GM18502 (cell line): ENCODE measurements around the gene EPS8.

ENCODE experiments used
- ATAC-seq: cut with Tn5 transposase; IDR thresholded peaks from one replicate; pipeline ENCODE4 v1.9.1; 2021; ENCODE audit warnings: mild to moderate bottlenecking; ENCODE audit not compliant: unreplicated experiment, poor library complexity

The EPS8 gene

DNA sequence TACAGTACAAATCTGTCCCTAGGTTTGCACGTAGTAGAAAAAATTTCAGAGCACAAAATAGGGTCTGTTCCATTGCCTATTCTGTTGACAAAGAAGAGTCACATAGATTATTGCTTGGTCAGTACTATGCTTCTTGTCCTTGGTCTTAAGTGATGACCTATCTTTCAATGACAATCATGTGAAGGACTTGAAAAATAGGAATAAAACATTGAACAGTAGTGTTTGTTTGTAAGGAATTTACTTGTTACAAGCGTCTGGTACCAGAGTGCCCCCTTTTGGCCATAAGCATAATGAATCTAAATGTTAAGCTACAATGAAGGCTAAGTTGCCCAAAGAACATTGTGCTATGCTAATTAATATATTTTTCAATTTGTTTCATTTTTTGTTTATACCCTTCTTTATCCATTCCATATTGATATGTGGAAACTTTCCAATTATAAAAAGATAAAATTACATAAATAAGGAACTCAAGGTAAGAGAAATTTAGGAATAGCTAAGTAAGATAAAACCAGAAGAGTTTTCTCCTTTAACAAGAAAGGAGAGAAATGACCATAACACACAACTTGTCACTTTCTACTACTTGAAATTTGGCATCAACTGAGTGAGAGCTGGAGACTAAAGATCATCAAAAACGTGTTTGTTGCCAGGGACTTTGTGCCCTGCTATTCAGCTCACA is 204.7 kb downstream of the EPS8 start:
- peak; percentile 67 for ATAC-seq

DNA sequence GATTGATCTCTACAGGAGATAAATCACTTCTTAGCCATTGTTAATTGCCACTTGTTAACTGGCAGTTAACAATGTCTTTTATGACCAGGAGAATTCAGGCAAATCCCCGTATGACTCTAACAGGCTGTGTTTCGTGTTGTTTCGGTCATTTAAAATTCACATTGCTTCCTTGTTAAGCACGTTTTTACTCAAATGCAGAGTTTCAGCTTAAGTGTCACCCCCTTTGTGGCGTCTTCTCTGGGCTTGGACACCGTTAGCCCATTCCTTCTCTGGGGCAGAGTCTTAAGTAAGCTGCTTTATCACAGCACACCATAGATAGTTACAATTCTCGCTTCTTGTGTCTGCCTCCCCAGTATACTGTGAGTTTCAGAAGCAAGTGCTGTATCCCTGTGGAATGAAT is 205.4 kb downstream of the EPS8 start:
- no peak for ATAC-seq

- ATAC-seq, result no peak
These were observed 208.2 kb downstream of the EPS8 start for GRCh38 chr12:15581006-15581405.

DNA sequence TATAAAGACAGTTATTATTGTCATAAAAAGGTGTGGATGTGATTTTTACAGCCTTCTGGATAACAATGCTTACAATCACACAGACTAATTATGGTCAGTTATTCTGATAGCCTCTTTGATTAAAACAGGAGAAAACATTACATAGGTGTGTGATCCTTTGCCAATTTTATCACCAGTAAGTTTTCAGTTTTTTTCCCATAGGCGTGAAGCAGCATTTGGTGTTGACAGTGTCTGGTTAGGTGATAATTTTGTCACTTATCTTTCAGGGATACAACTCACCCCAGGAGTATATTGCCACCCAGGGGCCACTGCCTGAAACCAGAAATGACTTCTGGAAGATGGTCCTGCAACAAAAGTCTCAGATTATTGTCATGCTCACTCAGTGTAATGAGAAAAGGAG is 208.8 kb downstream of the EPS8 start:
- no peak for ATAC-seq

GRCh38 chr12:15575671-15576541 is 213.3 kb downstream of the EPS8 start:
- no peak for ATAC-seq

DNA sequence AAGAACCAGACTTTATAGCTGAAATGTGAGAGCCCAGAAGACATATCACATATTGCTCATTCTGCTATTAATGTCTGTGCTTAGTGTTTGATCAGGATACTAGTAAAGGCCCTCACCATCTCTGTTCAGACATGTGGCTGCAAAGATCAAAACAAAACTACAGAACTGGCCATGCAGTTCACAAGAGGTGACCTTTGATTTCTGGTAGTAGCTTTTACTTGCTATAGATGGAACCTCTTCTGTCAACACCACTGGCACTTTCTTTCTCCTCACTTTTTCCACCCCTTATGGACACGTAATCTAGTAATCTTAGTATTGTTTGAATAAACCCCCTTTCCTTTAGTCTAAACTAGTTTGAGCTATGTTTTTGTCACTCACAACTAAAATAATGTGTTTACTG is 214.8 kb downstream of the EPS8 start:
- no peak for ATAC-seq
